Activated naive CD4-positive, alpha-beta T cell (primary cell): ENCODE data around the gene ENG.

Source experiments
- DNase-seq, 4 experiments: peaks; one replicate each; lab custom pipeline; 2025; lab: John Stamatoyannopoulos, UW

Gene ENG

DNA sequence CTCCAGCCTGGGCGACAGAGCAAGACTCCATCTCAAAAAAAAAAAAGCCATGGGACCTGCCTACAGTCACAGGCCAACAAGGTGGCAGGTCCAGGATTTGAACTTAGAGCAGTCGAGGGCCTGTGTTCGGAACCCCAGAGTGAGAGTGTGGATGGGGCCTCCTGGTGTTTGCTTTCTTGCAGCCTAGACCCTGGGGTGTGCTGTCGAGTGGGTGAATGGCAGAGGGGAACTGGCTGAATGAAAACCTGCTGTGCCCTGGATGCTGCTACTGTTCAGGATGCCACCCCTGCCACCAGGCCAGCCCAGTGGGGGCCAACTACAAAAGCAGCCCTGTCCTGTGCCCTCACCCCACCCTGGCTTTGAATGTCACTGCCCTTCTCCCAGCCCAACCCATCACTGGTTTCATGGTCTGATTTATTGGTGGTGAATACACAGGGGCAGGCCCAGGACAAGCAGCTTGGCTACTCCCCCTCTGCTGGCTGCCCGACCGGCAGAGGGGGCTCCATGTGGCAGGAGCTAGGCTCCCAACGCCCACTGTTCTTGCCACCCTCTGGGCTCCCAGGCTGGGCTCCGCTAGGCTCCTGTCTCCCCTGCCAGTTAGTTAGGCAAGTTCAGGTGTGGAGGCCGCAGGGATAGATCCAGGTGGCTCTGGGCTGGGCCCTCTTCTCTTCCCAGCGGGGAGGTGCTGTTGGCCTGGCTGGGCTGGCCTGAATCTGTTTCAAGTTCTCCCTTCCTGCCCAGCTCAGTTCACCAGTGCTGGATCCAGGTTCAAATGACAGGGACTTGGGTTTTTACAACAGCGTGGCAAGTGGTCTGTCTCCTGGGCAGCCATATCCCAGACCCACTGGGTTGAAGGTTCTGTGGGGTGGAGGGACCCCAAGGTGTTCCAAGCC is 39.6 kb downstream of the ENG start:
- no peak for DNase-seq

DNA sequence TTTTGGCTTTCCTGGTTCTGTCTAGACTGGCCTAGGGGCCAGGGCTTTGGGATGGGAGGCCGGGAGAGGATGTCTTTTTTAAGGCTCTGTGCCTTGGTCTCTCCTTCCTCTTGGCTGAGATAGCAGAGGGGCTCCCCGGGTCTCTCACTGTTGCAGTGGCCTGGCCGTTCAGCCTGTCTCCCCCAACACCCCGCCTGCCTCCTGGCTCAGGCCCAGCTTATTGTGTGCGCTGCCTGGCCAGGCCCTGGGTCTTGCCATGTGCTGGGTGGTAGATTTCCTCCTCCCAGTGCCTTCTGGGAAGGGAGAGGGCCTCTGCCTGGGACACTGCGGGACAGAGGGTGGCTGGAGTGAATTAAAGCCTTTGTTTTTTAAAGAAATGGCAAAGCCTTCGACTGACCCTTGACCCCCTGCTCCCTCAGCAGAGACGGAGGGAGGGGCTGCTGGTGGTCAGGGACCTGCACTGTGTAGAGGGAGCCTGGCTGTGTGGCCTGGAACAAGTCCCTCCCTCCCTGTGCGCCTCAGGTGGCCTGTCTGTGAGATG is 40.7 kb downstream of the ENG start:
- DNase-seq = no peak

DNA sequence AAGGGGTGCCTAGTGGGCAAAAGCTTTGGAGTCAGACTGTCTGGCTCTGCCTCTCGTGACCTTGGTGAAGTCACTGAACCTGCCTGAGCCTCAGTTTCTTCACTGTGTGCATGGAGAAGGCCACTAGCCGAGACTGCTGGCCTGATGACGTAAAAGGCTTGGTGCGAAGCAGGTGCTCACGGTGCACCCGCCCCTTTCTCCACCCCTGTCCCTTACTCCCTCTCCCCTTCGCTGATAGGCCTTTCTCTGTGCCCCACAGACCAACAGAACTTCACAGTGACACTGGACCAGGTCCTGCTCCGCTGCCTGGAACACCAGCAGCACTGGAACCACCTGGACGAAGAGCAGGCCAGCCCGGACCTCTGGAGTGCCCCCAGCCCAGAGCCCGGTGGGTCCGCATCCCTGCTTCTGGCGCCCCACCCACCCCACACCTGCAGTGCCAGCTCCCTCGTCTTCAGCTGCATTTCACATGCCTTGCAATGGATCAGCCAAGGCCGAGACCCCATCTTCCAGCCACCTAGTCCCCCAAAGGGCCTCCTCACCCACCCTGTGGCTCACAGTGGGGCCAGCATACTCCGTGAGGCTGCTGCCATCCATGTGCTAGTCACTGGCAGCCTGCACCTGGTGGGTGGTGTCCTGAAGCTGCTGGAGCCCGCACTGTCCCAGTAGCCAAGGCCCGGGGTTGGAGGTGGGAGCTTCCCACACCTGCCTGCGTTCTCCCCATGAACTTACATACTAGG is 41.4 kb downstream of the ENG start:
- DNase-seq = no peak

DNA sequence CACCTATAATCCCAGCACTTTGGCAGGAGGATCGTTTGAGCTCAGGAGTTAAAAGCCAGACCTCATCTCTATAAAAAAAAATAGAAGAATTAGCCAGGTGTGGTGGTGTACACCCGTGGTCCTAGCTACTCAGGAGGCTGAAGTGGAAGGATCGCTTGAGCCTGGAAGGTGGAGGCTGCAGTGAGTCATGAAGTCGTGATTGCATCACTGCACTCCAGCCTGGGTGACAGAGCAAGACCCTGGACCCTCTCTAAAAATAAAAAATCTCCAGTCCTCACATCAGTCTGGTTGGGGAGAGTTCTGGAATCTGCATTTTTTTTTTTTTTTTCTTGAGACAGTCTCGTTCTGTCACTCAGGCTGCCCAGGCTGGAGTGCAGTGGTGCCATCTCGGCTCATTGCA is 42.4 kb downstream of the ENG start:
- no peak for DNase-seq

DNA sequence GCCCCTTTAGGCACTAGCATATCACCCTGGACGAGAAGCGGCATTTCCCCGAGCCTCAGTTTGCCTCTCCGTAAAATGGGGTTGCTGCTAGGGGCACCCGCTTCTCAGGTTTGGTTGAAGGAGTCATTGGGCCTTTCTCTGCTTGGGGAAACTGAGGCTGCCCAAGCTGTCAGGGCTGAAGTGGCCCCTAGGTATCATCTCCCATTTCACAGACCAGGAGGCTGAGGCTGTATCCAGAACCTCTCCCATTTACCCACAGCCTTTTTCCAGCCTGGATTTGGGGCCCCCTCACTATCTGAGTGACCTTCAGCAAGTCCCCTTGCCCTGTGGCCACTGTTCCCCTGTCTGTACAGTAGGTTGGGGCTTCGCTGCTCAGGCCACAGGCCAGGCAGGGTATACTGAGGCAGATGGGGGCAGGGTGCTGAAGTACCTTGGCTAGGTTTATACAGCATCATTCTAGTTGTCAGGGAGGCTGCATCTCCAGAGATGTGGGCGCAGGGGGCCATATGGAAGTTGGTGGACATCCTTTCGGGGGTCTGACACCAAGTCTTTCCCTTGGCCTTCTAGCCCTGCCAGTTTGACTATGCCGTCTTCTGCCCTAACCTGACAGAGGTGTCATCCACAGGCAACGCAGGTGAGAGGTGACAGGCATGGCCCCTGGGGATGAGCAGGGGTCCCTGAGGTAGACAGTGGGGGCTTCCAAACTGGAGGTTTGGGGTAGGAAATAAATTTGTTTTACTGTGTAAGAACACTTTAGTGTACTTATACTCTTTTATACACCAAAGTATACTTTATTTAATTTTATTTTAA is 43.9 kb downstream of the ENG start:
- DNase-seq = no peak

DNA sequence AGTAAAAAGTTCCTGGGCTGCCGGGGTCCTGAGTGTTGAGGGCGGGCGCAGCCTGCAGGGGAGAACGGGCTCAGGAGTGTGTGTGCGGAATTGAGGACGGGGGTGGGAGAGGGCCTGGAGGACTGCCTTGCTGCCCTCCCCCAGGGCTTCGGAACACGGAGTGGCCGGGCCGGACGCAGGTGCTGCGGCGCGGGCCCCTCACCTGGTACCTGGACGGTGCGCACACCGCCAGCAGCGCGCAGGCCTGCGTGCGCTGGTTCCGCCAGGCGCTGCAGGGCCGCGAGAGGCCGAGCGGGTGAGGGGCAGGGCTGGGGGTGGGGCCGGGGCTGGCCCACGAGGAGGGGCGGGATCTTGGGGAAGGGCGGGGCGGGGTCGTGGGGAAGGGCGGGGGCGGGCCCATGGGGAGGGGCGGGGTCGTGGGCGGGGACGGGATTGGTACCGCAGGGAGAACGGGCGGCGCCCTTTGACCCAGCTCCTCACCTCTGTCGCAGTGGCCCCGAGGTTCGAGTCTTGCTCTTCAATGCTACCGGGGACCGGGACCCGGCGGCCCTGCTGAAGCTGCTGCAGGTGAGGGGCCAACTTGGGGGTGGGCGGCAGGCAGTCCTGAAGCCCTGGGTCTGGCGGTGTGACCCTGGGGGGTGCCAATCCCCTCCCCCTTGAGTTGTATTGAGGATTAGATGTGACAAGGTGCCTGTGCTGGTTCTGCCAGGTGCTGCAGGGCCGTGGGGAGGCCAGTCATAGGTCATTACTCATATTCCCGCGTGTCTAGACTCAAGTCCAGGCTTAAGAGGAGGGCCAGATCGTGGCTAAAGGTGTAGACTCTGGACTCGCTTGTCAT is 44.7 kb downstream of the ENG start:
- DNase-seq = no peak

DNA sequence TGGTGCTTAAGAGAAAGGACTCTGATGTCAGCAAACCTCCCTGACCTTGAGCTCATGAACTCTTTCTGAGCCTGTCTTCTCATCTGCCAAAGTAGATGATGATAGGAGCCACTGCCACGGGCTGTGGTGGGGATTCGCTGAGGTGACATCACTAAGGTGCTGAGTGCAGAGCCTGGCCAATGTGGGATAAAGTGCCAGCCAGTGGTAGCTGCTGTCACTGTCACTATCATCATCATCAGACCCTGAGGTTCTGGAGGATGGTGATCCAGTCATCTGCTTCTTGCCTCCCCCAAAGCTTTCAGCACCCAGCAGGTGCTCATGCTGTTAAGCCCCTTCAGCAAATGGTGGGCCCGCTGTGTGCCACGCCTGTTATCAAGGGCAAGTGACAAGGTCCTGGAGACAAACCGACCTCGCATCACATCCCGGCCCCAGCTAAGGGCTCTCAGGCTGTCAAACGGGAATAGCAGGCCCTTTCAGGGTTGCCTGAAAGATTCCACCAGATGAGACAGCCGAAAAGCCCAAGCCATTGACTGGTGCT is 45.4 kb downstream of the ENG start:
- DNase-seq = no peak

GRCh38 chr9:127808347-127809001 is 46.0 kb downstream of the ENG start:
- DNase-seq = no peak

DNA sequence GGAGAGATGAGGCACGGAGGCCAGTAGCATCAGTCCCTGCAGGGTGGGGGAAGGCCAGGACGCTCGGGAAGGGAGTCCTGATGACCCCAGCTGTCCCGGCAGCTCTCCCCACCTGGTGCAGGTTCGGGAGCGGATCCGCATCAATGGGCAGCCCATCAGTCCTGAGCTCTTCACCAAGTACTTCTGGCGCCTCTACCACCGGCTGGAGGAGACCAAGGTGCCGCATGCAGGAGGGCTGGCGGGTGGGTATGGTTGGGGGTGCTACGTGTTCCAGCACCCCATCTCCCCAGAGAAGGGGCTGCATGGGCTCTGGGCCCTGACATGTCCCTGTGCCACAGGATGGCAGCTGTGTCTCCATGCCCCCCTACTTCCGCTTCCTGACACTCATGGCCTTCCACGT is 47.6 kb downstream of the ENG start:
- DNase-seq = no peak

DNA sequence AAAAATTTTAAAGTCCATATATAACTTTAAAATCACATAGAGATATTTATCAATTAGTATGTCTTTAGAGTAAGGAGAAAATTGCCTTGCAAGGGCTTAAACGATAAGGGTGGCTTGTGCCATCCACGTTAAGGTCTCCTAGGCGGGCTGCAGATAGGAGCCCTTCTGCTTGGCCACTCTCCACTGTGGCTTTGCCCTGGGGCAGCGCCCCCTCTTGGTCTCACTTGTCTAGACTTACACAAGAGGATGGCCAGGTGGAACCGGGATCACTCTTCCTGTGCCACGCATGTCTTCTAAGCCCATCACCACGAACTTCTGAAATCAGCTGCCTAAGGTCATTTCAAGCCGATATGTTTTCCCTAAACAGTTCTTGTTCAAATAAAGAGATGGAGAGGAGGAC is 48.8 kb downstream of the ENG start:
- peak in 1 of 4 experiments; percentile 16 for DNase-seq

GRCh38 chr9:127803507-127804352 is 50.7 kb downstream of the ENG start:
- DNase-seq = no peak

GRCh38 chr9:127802576-127803443 is 51.6 kb downstream of the ENG start, which contains the start of gene FPGS:
Gene FPGS, plus strand, starts transcription at chr9:127802882. Its CDS starts 43 bp downstream, at chr9:127802925.
- DNase-seq = peak; percentile 65 to 84 (median 73)

- DNase-seq = no peak
Observed at GRCh38 chr9:127801955-127802575, 52.4 kb downstream of the ENG start.

DNA sequence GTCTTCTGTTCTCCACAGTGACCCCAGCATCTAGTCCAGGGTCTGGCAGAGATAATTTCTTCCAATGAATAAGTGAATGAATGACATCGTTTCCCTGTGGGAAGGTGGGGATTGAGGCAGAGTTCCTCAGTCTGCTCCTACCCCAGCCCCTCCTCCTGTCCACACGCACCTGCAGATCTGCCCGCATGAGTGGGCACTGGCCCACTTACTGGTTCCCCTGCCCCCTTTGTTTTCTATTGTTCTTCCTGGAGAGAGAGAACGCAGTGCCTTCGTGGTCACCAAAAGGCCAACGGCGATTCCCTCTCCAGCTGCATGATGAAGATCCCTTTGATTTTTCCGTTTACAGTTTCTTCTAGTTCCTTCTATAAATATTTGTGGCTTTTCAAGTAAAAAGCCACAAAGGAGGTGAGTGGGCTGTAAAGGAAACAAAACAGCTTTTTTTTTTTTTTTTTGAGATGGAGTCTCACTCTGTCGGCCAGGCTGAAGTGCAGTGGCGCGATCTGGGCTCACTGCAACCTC is 57.5 kb downstream of the ENG start:
- no peak for DNase-seq

DNA sequence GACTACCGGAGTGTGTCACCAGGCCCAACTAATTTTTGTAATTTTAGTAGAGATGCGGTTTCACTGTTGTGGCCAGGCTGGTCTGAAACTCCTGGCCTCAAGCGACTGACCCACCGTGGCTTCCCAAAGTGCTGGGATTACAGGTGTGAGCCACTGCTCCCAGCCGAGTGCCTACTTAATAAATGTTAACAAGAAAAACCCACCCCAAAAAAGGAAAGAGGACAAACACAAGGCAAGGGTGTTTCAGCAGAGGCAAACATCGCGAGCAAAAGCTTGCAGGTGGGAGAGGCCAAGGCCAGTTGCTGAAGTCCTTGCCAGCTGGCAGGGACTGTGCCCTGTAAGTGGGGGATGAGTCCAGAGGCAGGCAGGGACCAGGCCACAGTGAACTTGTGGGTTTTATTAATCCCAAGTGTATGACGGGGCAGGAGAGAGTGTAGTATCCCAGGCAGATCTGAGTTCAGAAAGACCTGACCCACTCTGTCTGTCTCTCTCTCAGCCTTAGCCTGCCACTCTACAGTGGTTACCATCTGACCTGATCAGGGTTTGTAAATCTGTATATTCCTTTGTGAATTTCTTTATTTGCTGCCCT is 58.1 kb downstream of the ENG start:
- no peak for DNase-seq

GRCh38 chr9:127794001-127794791 is 60.3 kb downstream of the ENG start:
- DNase-seq = no peak
